Measurements from ENCODE around the gene MTG2. TPM values are rescaled to one million over a fixed set of nuclear protein-coding genes. Genes with fewer than 3 reads are reported as not detected.
A peak's percentile ranks its signal among the peaks of the same experiment; 100 is the strongest.

The MTG2 gene
- total RNA-seq, 2 donors from 2014 or later: 40.0 to 53.0 TPM

DNA sequence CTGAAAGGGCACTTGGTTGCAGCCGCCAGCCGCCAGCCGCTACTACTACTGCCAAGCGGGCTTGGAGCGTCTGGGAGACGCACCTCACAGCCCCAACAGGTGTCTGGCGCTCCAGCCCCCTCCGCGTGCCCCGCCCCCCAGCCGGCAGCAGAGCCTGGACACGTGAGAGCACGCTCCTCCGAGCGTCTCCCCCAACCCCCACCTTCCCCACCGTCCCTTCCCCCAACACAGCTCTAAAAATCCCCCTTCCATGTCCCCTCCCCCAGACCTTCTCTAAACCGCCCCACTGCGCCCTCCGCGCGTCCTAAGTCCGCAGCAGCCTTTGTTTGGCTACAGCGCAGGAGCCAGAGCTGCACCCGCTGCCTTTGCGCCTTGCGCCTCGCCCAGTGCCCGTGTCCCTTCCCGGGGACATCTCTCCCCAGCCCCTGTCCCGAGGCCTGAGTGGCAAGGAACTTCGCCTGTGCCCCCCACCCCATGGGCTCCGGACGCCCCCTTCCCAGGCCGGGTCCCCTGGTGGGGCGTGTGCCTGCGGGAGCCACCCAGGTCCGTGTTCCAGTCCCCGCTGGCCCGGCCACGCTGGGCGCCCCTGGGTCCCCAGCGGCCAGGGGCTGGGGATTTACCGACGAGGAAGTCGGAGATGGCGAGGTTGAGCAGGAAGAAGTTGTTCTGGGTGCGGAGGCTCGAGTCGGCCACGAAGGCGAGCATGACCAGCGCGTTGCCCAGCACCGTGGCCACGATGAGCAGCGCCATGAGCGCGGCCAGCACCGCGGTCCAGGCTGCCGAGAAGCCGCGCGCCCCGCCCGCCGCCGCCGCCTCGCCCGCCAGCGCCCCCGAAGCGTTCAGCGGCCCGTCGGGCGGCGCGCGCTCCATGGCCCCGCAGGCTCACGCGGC is 36.5 kb downstream of the MTG2 start:
- Histone ChIP-seq H3K27me3 (replicated peaks; ENCODE audit: insufficient read depth) (peaks cover 22% of the 10 kb centered on the region), H3K27ac (no peak overlapping the region), H3K4me3 (peak overlapping the region; percentile 17 to 36), H3K4me1 (replicated peaks) (peaks cover 28% of the 10 kb centered on the region), H3K36me3 (no peaks in the 10 kb centered on the region), H3K9me3 (no peaks in the 10 kb centered on the region)
- intact Hi-C loops (cut with DNase I): no loop called here
- no peak for DNase-seq (ENCODE audit: low spot score)
- TF ChIP-seq, protein P1, sequence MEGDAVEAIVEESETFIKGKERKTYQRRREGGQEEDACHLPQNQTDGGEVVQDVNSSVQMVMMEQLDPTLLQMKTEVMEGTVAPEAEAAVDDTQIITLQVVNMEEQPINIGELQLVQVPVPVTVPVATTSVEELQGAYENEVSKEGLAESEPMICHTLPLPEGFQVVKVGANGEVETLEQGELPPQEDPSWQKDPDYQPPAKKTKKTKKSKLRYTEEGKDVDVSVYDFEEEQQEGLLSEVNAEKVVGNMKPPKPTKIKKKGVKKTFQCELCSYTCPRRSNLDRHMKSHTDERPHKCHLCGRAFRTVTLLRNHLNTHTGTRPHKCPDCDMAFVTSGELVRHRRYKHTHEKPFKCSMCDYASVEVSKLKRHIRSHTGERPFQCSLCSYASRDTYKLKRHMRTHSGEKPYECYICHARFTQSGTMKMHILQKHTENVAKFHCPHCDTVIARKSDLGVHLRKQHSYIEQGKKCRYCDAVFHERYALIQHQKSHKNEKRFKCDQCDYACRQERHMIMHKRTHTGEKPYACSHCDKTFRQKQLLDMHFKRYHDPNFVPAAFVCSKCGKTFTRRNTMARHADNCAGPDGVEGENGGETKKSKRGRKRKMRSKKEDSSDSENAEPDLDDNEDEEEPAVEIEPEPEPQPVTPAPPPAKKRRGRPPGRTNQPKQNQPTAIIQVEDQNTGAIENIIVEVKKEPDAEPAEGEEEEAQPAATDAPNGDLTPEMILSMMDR (IDR thresholded peaks at IDR 0.05): no peak
- TF ChIP-seq POLR2AphosphoS5 (IDR thresholded peaks at IDR 0.05) (no peak), POLR2A (IDR thresholded peaks at IDR 0.05) (no peak)
- WGBS: 2% methylated on average over 64 of the region's 84 CpGs

DNA sequence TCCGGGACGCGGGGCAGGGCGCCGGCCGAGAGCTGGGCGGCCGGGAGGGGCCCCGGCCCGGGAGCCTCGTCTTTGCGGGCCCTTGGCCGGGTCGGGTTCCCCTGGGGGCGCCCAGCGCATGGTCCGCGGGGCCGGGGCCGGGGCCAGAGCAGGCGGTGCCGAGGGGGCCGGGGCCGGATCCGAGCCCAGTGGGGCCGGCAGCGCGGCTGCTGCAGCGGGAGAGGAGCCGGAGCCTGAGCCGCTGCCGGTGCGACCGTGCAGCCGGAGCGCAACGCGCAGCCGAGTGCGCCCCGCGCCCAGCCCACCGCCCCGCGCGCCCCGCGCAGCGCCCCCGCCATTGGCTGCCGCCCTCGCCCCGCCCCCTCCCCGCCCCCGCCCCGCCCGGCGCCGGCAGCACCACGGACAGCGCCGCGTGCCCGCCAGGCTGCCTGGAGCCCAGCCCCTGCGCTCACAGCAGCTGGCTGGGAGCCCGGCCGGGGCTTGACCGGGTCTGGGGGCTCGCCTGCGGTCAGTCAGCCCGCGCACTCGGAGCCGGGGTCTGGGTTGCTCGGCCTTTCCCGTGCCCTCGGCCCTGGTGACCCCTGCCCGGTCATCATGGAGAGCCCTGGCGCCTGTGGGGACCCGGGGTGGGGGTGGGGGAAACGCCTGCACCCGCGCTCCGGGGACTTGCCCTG is 37.3 kb downstream of the MTG2 start, which contains the start of gene HRH3:
TSS of gene HRH3 (minus strand) at position 287 of the 674 bp plus-strand sequence. CDS start 308 bp downstream, outside the sequence.
- intact Hi-C loops (cut with DNase I): no loop called here
- Histone ChIP-seq H3K4me3 (peak within 1 kb of the TSS; percentile 17 to 36), H3K27me3 (replicated peaks; ENCODE audit: insufficient read depth) (peaks cover 22% of the 10 kb centered on the region), H3K9me3 (no peaks in the 10 kb centered on the region), H3K36me3 (no peaks in the 10 kb centered on the region), H3K27ac (no peak within 1 kb of the TSS), H3K4me1 (replicated peaks) (peaks cover 22% of the 10 kb centered on the region)
- no peak for DNase-seq (ENCODE audit: low spot score)
- TF ChIP-seq POLR2AphosphoS5 (IDR thresholded peaks at IDR 0.05): no peak
- TF ChIP-seq, protein P1 (IDR thresholded peaks at IDR 0.05): no peak
- no peak for TF ChIP-seq POLR2A (IDR thresholded peaks at IDR 0.05)
- whole genome bisulfite sequencing: 0% methylated on average over 33 of the region's 84 CpGs

DNA sequence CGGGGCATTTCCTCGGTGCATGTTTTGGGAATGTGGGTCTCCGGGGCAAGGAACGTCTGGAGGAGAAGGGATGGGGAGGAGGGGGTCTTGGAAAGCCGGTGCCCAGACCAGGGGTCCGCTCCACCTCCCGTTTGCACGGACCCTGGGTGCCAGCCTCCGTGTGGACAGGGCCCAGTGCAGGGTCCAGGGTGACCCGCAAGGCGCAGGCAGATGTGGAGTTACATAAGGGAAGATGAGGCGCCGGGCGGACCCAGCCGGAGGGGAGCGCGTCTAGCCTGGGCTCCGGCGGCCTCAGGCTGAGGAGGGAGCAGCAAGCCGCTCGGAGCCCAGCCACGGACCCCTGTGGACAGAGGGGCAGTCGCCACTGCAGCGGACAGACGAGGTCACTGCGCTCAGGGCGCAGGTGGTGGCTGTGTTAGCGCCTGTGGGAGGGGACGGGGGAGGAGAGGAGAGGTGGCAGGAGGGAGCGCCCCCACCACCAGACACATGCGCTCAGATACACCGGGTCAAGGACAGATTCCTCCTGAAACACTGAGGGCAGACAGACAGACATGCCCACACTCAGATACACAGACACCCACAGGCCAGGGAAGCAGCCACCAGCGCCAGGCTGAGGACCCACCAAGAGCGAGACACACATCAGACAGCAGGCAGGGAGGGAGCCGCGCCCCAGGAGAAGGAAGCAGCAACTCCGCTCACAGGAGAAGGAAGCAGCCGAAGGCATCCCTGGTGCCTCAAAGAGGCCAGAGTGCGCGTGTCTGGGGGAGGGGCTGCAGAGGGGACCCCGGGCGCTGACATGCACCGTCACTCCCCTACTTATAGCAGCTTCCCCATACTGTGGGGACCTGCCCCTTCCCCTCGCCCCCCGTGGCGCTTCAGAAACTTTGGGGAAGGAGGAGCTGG is 38.1 kb downstream of the MTG2 start:
- intact Hi-C loops (cut with DNase I): no loop called here
- peaks cover 22% of the 10 kb centered on the region for H3K27me3 ChIP-seq (replicated peaks; ENCODE audit: insufficient read depth)
- no peak for DNase-seq (ENCODE audit: low spot score)
- 3% methylated on average over 38 of the region's 46 CpGs for WGBS
- H3K9me3 ChIP-seq: no peaks in the 10 kb centered on the region
- H3K36me3 ChIP-seq: no peaks in the 10 kb centered on the region
- peaks cover 16% of the 10 kb centered on the region for H3K4me1 ChIP-seq (replicated peaks)
- no peak overlapping the region for H3K4me3 ChIP-seq
- TF ChIP-seq POLR2AphosphoS5 (IDR thresholded peaks at IDR 0.05) (no peak), POLR2A (IDR thresholded peaks at IDR 0.05) (no peak)
- TF ChIP-seq, protein P1 (IDR thresholded peaks at IDR 0.05): no peak
- no peak overlapping the region for H3K27ac ChIP-seq

DNA sequence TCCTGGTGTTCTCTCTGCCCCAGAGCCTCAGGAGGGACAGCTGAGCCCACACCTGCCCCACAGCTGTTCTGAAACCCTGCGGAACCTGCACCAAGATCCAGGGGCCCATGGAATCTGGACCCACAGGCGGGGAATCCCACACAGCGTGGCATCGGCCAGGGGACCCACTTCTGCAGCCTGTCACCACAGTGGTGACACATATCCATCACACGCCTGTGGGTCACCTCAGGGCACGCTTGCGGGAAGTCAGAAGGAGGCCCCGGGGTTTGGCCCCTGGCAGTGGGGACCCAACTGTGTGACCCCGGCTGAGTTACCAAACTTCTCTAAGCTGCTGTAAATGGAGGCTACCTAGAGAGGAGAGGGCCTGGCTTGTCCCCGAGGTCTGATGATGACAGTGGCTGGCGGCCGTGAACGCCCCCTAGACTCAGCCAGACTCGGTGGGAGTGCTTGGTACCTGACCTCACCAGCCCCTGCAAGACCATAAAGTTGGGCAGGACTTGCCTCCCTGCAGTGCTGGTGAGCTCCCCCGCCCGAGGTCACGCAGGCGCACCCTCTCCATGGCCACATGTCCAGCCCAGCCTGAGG is 39.5 kb downstream of the MTG2 start:
- Histone ChIP-seq H3K9me3 (no peaks in the 10 kb centered on the region), H3K4me1 (replicated peaks) (peaks cover 14% of the 10 kb centered on the region), H3K4me3 (no peak overlapping the region), H3K36me3 (no peaks in the 10 kb centered on the region), H3K27ac (no peak overlapping the region), H3K27me3 (replicated peaks; ENCODE audit: insufficient read depth) (peaks cover 22% of the 10 kb centered on the region)
- TF ChIP-seq, protein P1 (IDR thresholded peaks at IDR 0.05): no peak
- TF ChIP-seq POLR2AphosphoS5 (IDR thresholded peaks at IDR 0.05) (no peak), POLR2A (IDR thresholded peaks at IDR 0.05) (no peak)
- intact Hi-C loops (cut with DNase I): no loop called here
- WGBS: 83% methylated on average over 10 of the region's 18 CpGs
- no peak for DNase-seq (ENCODE audit: low spot score)
